ENCODE data around the gene NMT2.
A peak's percentile ranks its signal among the peaks of the same experiment; 100 is the strongest.

The NMT2 gene

DNA sequence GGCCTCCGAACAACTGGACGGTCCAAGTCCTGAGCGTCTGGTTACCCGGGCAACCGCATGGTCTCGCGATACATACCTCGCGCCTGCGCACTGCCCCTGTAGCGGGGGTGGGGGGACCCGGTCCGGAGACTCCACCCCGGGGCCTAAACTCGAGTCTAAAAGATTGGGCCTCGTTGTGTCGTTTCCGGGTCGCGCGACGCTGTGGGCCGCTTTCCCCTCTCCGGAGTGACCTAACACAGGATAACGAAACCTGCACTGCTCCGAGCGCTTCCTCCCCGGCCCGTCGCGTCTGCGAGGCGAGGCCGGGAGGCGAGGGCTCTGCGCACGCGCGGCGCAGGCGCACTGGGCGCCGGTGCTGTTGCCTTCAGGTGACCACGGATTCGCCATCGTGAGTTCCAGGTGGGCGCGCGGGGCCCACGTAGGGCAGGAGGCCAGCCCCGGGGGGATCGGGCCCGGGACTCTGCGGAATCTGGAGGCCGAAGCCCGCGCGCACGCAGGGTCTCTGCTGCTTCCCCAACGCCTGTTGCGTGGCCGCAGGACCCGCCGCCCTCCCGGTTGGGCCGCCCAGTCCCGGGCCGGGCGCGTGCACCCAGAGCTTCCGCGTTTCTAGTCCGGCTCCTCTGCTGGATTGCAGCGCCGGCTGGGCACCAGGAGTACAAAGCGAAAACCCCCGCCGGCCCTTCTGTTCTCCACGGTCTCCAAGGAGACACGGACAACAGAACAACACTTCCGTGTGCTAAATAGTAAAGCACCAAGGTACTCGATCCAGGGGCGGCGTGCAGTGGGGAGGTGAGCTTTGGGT, 71.3 kb downstream of the NMT2 start, which contains the start of gene RPP38:
Gene RPP38, plus strand, starts transcription at position 345 of the 802 bp plus-strand sequence. CDS start 5,960 bp downstream, outside the sequence.
- H3K27me3 ChIP-seq = no peaks in the 10 kb centered on the region
- H3K36me3 ChIP-seq = no peaks in the 10 kb centered on the region
- TF ChIP-seq CTCF (IDR thresholded peaks at IDR 0.05; ENCODE audit: low read depth, low read length) = no peak
- H3K4me1 ChIP-seq = no peaks in the 10 kb centered on the region
- peak within 1 kb of the TSS; percentile 86 for H3K4me3 ChIP-seq (ENCODE audit: low read depth, low read length)
- H3K9me3 ChIP-seq = no peaks in the 10 kb centered on the region
- DNase-seq = peak; percentile 94

DNA sequence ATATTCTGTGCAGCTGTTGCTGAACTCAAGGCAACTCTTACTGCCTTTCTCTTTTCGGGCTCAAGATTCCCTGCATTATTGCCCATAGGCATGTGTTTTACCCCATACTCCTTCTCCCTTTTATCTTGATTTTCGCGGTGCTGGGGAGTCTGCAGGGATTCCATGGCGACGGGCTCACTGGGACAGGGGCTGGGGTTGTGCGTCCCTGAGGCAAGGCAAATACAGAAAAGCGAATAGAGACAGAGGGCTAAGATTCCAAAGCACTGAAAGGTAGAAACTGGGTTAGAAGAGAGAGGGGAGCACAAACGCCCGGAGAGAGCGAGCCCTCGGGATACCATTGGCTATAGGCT, 71.9 kb downstream of the NMT2 start:
- H3K4me1 ChIP-seq = no peaks in the 10 kb centered on the region
- H3K9me3 ChIP-seq = no peaks in the 10 kb centered on the region
- H3K27me3 ChIP-seq = no peaks in the 10 kb centered on the region
- peak overlapping the region; percentile 86 for H3K4me3 ChIP-seq (ENCODE audit: low read depth, low read length)
- no peak for DNase-seq
- H3K36me3 ChIP-seq = no peaks in the 10 kb centered on the region
- no peak for TF ChIP-seq CTCF (IDR thresholded peaks at IDR 0.05; ENCODE audit: low read depth, low read length)

DNA sequence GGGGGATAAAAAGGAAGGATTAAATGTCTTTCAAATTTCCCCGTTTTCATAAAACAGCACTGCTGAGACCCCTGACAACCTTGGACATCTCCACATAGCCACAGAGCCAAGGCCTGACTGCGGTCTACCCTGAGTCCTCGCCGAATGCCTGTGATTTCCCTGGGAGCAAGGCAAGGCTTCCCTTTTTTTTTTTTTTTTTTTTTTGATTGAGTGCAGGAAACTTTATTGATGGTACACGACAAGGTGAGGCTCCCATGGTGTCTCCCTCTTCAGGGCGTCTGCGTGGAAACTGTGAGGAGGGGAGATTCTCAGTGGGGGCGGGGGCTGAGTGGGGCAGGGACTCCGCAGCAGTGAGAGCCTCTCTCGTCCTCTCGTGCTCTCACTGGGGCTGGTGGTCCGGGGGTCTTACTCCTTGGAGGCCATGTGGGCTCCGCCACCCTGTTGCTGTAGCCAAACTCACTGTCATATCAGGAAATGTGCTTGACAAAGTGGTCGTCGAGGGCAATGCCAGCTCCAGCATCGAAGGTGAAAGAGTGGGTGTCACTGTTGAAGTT, 75.6 kb downstream of the NMT2 start:
- no peak for DNase-seq
- Histone ChIP-seq H3K36me3 (no peaks in the 10 kb centered on the region), H3K9me3 (no peaks in the 10 kb centered on the region), H3K27me3 (no peaks in the 10 kb centered on the region), H3K4me1 (no peaks in the 10 kb centered on the region), H3K4me3 (ENCODE audit: low read depth, low read length) (no peak overlapping the region)
- TF ChIP-seq CTCF (IDR thresholded peaks at IDR 0.05; ENCODE audit: low read depth, low read length) = no peak

DNA sequence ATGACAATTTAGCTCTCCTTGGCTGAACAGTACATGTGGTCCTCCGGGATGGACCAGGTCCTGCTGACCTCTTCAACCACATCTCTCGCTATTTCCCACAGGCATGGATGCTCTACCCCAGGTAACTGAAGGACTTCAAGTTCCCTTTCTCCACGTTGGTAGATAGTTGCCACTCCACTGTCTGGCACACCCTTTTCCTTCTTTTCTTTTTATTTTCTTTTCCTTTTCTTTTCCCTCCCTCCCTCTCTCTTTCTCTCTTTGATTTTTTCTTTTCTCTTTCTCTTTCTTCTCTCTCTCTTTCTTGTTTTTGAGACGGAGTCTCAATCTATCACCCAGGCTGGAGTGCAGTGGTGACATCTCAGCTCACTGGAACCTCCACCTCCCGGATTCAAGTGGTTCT, 77.1 kb downstream of the NMT2 start:
- Histone ChIP-seq H3K4me1 (no peaks in the 10 kb centered on the region), H3K27me3 (no peaks in the 10 kb centered on the region), H3K9me3 (no peaks in the 10 kb centered on the region), H3K36me3 (no peaks in the 10 kb centered on the region), H3K4me3 (ENCODE audit: low read depth, low read length) (no peak overlapping the region)
- TF ChIP-seq CTCF (IDR thresholded peaks at IDR 0.05; ENCODE audit: low read depth, low read length) = no peak
- DNase-seq = no peak

- H3K36me3 ChIP-seq = no peaks in the 10 kb centered on the region
- H3K4me3 ChIP-seq (ENCODE audit: low read depth, low read length) = peak within 1 kb of the TSS; percentile 61
- peak; percentile 88 for DNase-seq
- no peak for TF ChIP-seq CTCF (IDR thresholded peaks at IDR 0.05; ENCODE audit: low read depth, low read length)
- H3K9me3 ChIP-seq = no peaks in the 10 kb centered on the region
- no peaks in the 10 kb centered on the region for H3K27me3 ChIP-seq
- no peaks in the 10 kb centered on the region for H3K4me1 ChIP-seq
Measured at GRCh38 chr10:15088428-15089261, 79.8 kb downstream of the NMT2 start, which contains the start of gene ACBD7. Gene ACBD7 (minus strand): TSS chr10:15088776. CDS start chr10:15088728, 48 bp downstream.

Data from BE2C (cell line).